Glutamatergic neuron (in vitro differentiated cells): Measurements from ENCODE around the gene SPTAN1. TPM values are rescaled to one million over a fixed set of nuclear protein-coding genes. Genes with fewer than 3 reads are reported as not detected.

Experiments
- DNase-seq: peaks from one replicate; pipeline ENCODE4 v3.0.0; 2022
- H3K27ac Mint-ChIP-seq: one replicate; pipeline ENCODE4 v1.8.0; 2020; ENCODE audit warnings: mild to moderate bottlenecking, mixed read lengths, inconsistent platforms; ENCODE audit not compliant: unreplicated experiment
- H3K27me3 Mint-ChIP-seq: one replicate; pipeline ENCODE4 v1.8.0; 2020; ENCODE audit warnings: mild to moderate bottlenecking, moderate library complexity, mixed read lengths, inconsistent platforms; ENCODE audit not compliant: unreplicated experiment
- H3K36me3 Mint-ChIP-seq: one replicate; pipeline ENCODE4 v1.8.0; 2020; ENCODE audit warnings: mild to moderate bottlenecking, mixed read lengths, inconsistent platforms; ENCODE audit not compliant: unreplicated experiment
- H3K4me1 Mint-ChIP-seq: one replicate; pipeline ENCODE4 v1.8.0; 2020; ENCODE audit warnings: mild to moderate bottlenecking, low read depth, mixed read lengths, inconsistent platforms; ENCODE audit not compliant: unreplicated experiment
- H3K4me3 Mint-ChIP-seq: one replicate; pipeline ENCODE4 v1.8.0; 2020; ENCODE audit warnings: mild to moderate bottlenecking, mixed read lengths, inconsistent platforms; ENCODE audit not compliant: unreplicated experiment
- H3K9me3 Mint-ChIP-seq: one replicate; pipeline ENCODE4 v1.8.0; 2020; ENCODE audit warnings: mild to moderate bottlenecking, moderate library complexity, mixed read lengths, inconsistent platforms; ENCODE audit not compliant: unreplicated experiment
- total RNA-seq: library from RNA; stranded (reverse); fragmentation: NEBNext Ultra II Directional; extraction: Animal tissue kit (Norgen Biotek cat#: 25700); gene quantifications from one replicate; pipeline ENCODE4 v1.2.1, GENCODE V29; 2021; ENCODE audit not compliant: unreplicated experiment
- TF ChIP-seq, protein P1 (sequence below): fragments of 200-600 bp; sonication (generic); IDR thresholded peaks from one replicate; pipeline ENCODE4 v1.5.0; 2021; ENCODE audit not compliant: partially characterized antibody, unreplicated experiment

Gene SPTAN1
- total RNA-seq, 1 donor from 2014 or later: 750 TPM

DNA sequence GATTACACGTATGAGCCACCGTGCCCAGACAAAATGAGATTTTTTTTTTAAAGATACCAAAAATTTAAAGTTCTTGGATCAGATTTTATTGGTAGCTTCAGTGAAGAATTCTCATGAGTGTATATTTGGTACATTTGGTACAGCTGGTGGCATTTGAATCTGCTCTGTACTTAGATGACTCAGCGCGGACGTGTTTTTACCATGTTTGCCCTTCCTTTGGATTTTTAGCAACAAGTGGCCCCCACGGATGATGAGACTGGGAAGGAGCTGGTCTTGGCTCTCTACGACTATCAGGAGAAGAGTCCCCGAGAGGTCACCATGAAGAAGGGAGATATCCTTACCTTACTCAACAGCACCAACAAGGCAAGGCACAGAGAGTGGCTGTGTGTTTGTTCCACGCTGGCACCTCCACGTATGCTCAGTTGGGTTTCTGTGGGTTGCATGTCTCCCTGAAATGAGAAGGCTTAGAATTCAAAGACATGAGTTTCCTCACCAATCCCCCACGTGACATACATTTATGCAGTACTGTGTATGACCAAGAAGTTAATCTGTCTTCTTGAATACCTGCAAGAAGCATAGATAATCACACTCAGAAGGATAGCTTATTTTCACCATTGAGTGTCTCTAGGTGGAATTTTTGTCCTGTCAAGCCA is 36.3 kb downstream of the SPTAN1 start:
- Mint-ChIP-seq H3K27me3 (no peaks in the 10 kb centered on the region), H3K9me3 (peaks cover 2% of the 10 kb centered on the region), H3K27ac (no peak overlapping the region), H3K4me3 (no peak overlapping the region), H3K36me3 (no peaks in the 10 kb centered on the region), H3K4me1 (no peaks in the 10 kb centered on the region)
- TF ChIP-seq, protein P1, sequence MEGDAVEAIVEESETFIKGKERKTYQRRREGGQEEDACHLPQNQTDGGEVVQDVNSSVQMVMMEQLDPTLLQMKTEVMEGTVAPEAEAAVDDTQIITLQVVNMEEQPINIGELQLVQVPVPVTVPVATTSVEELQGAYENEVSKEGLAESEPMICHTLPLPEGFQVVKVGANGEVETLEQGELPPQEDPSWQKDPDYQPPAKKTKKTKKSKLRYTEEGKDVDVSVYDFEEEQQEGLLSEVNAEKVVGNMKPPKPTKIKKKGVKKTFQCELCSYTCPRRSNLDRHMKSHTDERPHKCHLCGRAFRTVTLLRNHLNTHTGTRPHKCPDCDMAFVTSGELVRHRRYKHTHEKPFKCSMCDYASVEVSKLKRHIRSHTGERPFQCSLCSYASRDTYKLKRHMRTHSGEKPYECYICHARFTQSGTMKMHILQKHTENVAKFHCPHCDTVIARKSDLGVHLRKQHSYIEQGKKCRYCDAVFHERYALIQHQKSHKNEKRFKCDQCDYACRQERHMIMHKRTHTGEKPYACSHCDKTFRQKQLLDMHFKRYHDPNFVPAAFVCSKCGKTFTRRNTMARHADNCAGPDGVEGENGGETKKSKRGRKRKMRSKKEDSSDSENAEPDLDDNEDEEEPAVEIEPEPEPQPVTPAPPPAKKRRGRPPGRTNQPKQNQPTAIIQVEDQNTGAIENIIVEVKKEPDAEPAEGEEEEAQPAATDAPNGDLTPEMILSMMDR: no peak
- DNase-seq: no peak

DNA sequence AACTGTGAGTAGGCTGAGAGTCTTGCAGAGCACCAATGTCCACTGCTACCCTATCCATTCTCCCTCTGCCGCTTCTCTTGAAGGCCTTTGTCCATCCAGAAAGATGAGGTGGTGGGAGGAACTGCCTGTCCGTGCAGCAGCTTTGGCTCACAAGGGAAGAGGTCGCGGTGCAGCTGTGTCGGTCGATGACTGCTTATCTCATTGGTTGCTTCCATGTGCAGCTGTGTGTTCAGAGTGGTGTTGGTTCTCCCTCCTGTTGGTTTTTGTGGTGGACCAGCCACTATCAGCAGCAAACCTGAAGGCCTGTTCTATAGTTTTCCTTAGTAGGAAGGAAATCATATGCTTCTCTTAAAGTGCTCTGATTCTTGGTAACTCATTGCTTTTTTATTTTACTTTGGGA is 40.7 kb downstream of the SPTAN1 start:
- no peak for DNase-seq
- Mint-ChIP-seq H3K27me3 (no peaks in the 10 kb centered on the region), H3K4me3 (no peak overlapping the region), H3K36me3 (no peaks in the 10 kb centered on the region), H3K27ac (no peak overlapping the region), H3K4me1 (no peaks in the 10 kb centered on the region), H3K9me3 (peaks cover 2% of the 10 kb centered on the region)
- TF ChIP-seq, protein P1: no peak

DNA sequence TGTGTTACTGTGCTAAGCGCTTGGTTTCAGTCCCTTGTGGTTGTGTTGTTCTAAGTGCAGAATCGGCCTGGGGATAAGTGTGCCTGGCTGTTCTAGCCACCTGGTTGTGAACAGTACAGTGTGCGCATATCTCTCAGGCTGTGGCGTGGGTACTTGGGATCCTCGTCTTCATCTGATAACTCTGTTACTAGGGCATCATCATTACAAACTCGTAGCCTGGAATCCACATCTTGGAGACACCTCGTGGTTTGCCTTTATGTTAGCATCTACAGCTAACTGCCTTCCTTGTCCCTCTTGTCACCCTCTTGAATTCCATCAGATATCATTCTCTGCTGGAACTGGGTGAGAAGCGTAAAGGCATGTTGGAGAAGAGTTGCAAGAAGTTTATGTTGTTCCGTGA is 41.5 kb downstream of the SPTAN1 start:
- Mint-ChIP-seq H3K27me3 (no peaks in the 10 kb centered on the region), H3K27ac (no peak overlapping the region), H3K4me1 (no peaks in the 10 kb centered on the region), H3K9me3 (peaks cover 2% of the 10 kb centered on the region), H3K36me3 (no peaks in the 10 kb centered on the region), H3K4me3 (no peak overlapping the region)
- DNase-seq: no peak
- TF ChIP-seq, protein P1: no peak

DNA sequence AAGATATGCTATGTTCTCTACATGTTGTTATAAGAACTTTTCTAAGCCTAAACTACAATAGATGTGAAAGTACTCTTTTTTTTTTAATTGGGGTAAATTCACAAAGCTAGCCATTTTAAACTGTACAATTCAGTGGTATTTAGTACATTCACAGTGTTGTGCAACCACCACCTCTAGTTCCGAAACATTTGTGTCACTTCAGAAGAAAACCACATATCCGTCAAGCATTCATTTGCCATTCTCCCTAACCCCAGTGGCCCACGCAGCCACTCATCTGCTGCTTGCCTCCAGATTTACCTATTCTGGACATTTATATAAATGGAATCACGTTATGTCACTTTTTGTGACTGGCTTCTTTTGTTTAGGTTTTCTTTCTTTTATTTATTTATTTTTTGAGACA is 43.1 kb downstream of the SPTAN1 start:
- no peaks in the 10 kb centered on the region for H3K27me3 Mint-ChIP-seq

DNA sequence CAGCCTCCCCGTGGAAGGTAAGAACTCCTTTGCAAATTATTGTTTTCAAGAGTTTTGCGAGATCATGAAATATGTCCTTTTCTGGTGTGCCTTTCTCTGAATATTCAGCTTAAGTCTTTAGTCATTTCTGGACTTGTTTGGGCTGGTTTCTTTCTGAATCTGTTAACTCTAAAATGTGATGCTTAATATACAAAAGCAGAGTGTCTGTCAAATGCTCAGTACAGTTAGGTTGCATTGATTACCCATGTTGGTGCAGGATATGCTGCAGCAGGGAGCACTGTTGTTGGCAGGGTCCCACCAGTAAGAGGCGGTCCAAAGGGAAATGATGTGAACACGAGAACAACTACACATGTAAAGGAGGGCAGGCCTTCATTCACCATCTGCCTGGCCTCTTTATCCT is 47.7 kb downstream of the SPTAN1 start:
- Mint-ChIP-seq H3K27me3 (no peaks in the 10 kb centered on the region), H3K9me3 (no peaks in the 10 kb centered on the region), H3K36me3 (no peaks in the 10 kb centered on the region), H3K4me1 (no peaks in the 10 kb centered on the region), H3K27ac (no peak overlapping the region), H3K4me3 (no peak overlapping the region)
- TF ChIP-seq, protein P1: no peak
- DNase-seq: no peak

More for the DNA sequence above, 43.1 kb downstream of the SPTAN1 start:
- Mint-ChIP-seq H3K9me3 (peaks cover 2% of the 10 kb centered on the region), H3K27ac (no peak overlapping the region), H3K36me3 (no peaks in the 10 kb centered on the region), H3K4me3 (no peak overlapping the region), H3K4me1 (no peaks in the 10 kb centered on the region)
- TF ChIP-seq, protein P1: no peak
- no peak for DNase-seq
